ENCODE data around the gene AP4M1.
A peak's percentile ranks its signal among the peaks of the same experiment; 100 is the strongest.
"Not testable (repeated sequence)": the region's sequence is repeated elsewhere in the genome, so short reads cannot be mapped to it uniquely, and the experiment has no call there.

The AP4M1 gene

GRCh38 chr7:100107890-100108289, 6.4 kb downstream of the AP4M1 start:
- no peak for DNase-seq (ENCODE audit: low read depth in 1 of 2, low spot score in 1 of 2)

DNA sequence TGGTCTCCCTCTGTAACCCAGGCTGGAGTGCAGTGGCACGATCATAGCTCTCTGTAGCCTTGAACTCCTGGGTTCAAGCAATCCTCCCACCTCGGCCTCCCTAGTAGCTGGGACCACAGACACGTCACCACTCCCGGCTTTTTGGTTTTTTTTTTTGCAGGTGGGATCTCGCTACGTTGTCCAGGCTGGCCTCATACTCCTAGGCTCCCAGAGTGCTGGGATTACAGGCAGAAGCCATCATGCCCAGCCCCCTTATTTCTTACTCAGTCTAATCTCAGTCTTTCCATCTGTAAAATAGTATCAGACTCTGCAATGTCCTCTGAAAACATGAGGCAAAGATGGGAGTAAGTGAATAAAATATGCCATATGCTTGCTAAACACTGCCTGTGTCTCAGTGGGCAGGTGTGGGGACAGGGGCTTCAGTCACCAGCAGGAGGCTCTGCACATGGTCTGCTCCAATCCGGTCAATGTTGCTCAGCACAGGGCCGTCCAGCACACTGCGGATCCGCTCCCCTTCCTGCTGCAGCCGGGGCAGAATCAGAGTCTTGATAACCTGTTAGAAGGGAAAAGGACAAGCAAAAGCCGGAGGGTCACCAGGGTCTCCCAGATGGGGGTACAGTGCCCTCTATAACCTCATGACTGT, 8.2 kb downstream of the AP4M1 start:
- no peak for DNase-seq (ENCODE audit: low read depth in 1 of 2, low spot score in 1 of 2)

DNA sequence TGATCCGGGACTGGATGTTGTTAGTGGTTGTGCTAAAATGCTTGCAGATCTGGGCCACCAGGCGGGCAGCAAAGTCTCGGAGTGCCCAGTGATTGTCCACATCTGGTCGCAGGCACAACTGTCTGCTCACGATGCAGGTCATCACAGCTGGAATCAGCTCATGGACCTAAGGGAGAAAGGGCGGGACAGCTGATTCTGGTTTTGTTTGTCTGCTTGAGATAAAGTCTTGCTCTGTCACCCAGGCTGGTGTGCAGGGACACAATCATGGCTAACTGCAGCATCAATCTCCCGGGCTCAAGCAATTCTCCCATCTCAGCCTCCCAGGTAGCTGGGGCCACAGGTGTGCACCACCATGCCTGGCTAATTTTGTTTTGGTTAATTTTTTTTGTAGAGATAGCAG, 9.7 kb downstream of the AP4M1 start:
- DNase-seq (ENCODE audit: low read depth in 1 of 2, low spot score in 1 of 2): no peak

DNA sequence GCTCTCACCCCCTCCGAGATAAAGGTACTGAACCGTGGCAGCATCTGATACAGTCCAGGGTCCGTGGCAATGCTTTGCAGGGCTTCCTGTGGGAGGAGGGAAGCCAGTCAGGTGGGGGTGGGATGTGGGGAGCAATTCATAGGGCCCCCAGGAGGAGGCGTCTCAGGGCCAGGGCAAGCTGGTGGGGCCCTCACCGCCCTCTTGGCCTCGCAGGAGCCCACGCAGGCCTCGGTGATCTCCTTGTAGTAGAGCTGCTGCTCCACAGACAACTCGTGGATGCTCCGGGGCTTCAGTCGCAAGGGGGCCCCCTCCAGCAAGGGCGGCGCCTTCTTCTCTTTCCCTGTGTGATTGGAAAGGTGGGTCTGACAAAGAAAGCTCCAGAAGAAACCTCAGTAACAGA, 10.5 kb downstream of the AP4M1 start:
- DNase-seq (ENCODE audit: low read depth in 1 of 2, low spot score in 1 of 2): no peak

DNA sequence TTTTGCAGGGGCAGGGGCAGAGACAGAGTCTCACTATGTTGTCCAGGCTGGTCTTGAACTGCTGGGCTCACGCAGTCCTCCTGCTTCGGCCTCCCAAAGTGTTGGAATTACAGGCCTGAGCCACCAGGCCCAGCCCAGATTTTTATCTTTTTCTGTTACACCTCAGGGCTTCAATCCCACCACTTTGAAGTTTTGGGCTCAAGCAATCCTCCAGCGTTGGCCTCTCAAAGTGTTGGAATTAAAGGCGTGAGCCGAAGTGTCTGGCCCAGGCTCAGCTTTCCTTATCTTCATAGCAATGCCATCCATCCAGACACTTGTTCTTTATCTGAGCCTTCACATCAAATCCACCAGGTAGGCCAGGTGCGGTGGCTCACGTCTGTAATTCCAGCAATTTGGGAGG, 13.6 kb downstream of the AP4M1 start:
- DNase-seq (ENCODE audit: low read depth in 1 of 2, low spot score in 1 of 2): no peak

DNA sequence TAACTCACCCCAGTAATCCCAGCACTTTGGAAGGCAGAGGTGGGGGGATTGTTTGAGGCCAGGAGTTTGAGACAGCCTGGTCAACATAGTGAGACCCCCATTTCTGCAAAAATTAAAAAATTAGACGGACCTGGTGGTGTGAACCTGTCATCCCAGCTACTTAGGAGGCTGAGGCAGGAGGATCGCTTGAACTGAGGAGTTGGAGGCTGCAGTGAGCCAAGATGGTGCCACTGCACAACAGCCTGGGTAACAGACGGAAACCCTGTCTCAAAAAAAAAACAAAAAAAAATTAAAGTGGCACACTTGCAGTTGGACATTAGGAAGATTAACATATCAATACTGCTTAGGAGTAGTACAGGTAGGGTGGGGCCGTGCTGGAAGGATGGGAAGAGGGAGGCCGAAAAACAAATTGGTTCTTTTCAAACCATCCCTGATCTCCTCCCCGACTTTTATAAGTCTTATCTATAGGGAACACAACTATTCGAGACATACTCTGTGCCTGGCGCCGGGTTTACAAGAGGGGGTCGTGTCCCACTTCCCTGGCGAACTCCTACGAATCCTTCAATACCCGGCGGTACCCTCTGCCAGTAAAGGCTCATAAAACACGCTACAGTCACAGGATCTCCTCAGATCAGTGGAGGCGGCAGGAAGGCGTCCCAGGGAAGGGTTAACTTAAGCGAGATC, 17.1 kb downstream of the AP4M1 start:
- no peak for DNase-seq (ENCODE audit: low read depth in 1 of 2, low spot score in 1 of 2)

- peak; percentile 87 to 95 for DNase-seq (ENCODE audit: low read depth in 1 of 2, low spot score in 1 of 2)
Measured at GRCh38 chr7:100119072-100119969, 17.9 kb downstream of the AP4M1 start, which contains the start of the genes CNPY4 and TAF6. CNPY4 (plus strand) TSS chr7:100119634; CDS start chr7:100119745, 111 bp downstream. TAF6 (minus strand) TSS chr7:100119358; CDS start chr7:100114209, 5,149 bp downstream.

DNA sequence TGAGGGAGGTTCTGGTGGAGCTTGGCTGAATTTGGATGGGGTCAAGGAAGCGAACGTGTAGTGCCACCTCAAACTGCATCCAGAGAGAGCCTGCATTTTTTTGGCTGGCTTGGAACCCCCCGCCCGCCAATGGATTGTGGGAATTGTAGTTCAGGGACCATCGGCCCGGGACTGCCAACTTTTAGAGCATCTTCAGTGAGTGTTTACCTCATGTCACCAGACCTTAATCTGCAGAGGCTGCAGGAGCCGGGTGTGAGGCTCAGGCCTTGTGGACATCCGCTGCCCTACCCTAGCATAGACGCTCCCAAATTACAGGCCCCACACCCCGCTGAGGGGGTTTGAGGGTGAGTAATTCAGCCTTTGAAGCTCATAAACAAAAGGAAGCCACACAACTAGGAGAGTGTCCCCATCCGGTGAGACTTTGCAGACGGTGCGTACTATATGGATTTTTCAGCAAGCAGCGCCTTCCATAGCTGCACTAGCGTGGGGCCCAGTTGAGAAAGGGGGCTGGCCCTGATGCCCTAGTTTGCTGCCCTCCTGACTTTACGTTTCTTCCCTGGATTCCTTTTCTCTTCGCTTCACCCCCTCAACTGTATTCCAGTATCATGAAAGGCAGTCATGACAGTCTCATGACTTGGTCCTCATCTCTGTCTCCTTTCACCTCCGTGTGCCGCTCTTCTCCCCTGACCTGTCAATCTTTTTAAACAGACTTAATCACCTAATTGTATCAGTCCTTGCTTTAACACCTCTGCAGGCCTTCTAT, 18.7 kb downstream of the AP4M1 start:
- peak in 1 of 2 donors; percentile 58 for DNase-seq (ENCODE audit: low read depth in 1 of 2, low spot score in 1 of 2)

- no peak for DNase-seq (ENCODE audit: low read depth in 1 of 2, low spot score in 1 of 2)
Measured at GRCh38 chr7:100120733-100121036, 19.2 kb downstream of the AP4M1 start.

DNA sequence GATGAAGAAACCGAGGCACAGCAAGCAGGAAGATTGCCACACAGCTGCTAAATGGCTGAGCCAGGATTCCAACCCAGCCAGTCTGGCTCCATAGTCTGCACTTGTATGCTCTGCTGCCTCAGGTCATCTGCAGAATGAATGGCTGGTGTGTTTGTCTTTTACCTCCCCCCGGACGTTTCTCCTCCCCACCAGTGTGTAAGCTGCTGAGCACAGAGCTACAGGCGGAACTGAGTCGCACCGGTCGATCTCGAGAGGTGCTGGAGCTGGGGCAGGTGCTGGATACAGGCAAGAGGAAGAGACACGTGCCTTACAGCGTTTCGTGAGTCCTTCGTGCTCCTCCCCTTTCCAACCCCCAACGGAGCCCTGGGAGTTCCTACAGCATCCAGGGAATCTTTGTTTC, 20.6 kb downstream of the AP4M1 start:
- DNase-seq (ENCODE audit: low read depth in 1 of 2, low spot score in 1 of 2): no peak

DNA sequence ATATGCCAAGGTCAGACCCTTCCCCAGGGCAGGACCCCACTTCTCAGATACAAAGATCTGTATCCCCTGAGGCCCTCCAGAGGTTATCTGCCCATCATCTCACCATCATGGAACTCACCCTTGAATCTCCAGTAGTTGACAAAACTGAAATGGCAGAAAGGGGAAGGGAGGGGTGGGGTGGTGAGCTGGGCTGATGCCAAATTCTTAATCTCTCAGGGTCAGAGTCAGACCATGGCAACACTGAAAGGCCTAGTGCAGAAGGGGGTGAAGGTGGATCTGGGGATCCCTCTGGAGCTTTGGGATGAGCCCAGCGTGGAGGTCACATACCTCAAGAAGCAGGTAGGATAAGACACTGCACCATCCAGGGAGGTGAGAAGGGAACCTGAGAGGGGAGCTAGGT, 21.1 kb downstream of the AP4M1 start:
- no peak for DNase-seq (ENCODE audit: low read depth in 1 of 2, low spot score in 1 of 2)

GRCh38 chr7:100124301-100125230, 23.1 kb downstream of the AP4M1 start:
- no peak for DNase-seq (ENCODE audit: low read depth in 1 of 2, low spot score in 1 of 2)

DNA sequence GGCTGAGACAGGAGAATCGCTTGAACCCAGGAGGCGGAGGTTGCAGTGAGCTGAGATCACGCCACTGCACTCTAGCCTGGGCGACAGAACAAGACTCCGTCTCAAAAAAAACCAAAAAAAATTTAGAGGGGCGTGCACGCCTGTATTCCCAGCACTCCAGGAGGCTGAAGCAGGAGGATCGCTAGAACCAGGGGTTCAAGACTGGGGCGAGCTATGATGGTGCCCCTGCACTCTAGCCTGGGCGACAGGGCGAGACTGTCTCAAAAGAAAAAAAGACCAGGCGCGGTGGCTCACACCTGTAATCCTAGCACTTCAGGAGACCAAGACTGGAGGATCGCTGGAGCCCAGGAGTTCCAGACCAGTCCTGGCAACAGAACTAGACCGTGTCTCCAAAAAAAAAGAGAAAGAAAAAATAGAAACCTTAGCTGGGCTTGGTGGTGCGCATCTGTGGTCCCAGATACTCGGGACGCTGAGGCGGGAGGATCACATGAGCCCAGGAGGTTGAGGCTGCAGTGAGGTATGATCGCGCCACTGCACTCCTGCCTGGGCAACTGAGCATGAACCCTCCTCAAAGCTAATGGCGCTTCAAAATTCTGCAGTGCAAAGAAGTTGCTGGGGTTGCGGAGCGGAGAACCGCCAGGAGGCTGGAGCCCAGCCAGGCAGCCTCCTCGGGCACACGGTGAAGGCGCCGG, 24.9 kb downstream of the AP4M1 start:
- no peak for DNase-seq (ENCODE audit: low read depth in 1 of 2, low spot score in 1 of 2)

GRCh38 chr7:100126931-100127865, 25.8 kb downstream of the AP4M1 start, which contains the start of gene MBLAC1:
MBLAC1 (plus strand) TSS chr7:100126967; CDS start chr7:100127396, 429 bp downstream.
- DNase-seq (ENCODE audit: low read depth in 1 of 2, low spot score in 1 of 2): peak; percentile 87 to 90

DNA sequence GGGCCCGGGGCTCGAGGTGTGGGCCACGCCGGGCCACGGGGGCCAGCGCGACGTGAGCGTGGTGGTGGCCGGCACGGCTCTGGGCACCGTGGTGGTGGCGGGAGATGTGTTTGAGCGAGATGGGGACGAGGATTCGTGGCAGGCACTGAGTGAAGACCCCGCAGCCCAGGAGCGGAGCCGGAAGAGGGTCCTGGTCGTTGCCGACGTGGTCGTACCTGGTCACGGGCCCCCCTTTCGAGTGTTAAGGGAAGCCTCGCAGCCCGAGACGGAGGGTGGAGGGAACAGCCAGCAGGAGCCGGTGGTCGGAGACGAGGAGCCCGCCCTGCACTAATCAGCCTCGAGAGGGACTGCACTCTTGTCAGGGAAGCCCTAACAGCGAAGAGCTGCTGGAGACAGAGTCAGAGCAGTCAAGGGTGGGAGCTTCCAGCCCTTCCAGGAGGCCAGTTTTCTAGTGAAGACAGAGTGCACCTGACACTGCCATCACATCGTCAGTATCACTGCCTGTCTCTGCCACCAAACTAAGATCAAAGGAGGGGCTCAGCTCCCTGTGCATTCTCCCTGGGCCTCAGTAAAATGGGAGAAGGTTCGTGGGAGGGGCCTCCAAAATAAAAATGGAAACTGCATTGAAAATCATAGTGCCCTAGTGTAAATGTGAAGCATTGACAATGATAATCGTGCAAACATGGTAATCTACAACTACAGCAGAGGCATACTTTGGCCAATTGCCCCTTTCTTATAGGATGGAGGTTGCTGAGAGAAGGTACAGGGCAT, 26.6 kb downstream of the AP4M1 start:
- DNase-seq (ENCODE audit: low read depth in 1 of 2, low spot score in 1 of 2): peak in 1 of 2 donors; percentile 9

DNA sequence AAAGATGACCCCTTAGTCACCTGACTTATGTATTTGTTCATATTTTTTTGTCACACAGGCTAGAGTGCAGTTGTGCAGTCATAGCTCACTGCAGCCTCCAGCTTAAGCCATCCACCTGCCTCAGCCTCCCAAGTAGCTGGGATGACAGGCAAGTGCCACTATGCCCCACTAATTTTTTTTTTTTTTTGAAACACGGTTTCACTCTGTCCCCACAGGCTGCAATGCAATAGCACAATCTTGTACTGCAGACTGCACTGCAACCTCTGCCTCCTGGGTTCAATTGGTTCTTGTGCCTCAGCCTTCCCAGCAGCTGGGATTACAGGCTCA, 27.2 kb downstream of the AP4M1 start:
- DNase-seq (ENCODE audit: low read depth in 1 of 2, low spot score in 1 of 2): no peak

GRCh38 chr7:100130220-100130607, 28.8 kb downstream of the AP4M1 start:
- DNase-seq (ENCODE audit: low read depth in 1 of 2, low spot score in 1 of 2): not testable (repeated sequence)

Measured in activated CD4-positive, alpha-beta T cell treated with anti-CD3 and anti-CD28 coated beads, Interleukin-2, amount 50 U/mL, for 24 hours (primary cell).